HL-60 (cell line): Measurements from ENCODE around the gene SLC11A2.

ENCODE experiments used
- CTCF ChIP-seq: IDR thresholded peaks from one replicate; pipeline ENCODE4 v1.5.1; 2011; ENCODE audit warnings: low read length, control low read depth, inconsistent platforms; ENCODE audit not compliant: insufficient read depth
- GABPA ChIP-seq: IDR thresholded peaks from 2 replicates; pipeline ENCODE4 v1.6.1; 2012; ENCODE audit warnings: low read depth
- POLR2AphosphoS5 ChIP-seq: IDR thresholded peaks from 2 replicates; pipeline ENCODE4 v1.6.1; 2012; ENCODE audit warnings: low read depth
- REST ChIP-seq: IDR thresholded peaks from 2 replicates; pipeline ENCODE4 v1.6.1; 2012; ENCODE audit warnings: low read depth; ENCODE audit not compliant: insufficient replicate concordance

GRCh38 chr12:50960130-50960529, 66.1 kb downstream of the SLC11A2 start:
- TF ChIP-seq CTCF: no peak
- no peak for TF ChIP-seq POLR2AphosphoS5
- no peak for TF ChIP-seq REST
- TF ChIP-seq GABPA: no peak
